Activated CD8-positive, alpha-beta T cell treated with anti-CD3 and anti-CD28 coated beads for 36 hours (primary cell): Measurements from ENCODE around the gene SUPT16H. TPM values are rescaled to one million over a fixed set of nuclear protein-coding genes. Genes with fewer than 3 reads are reported as not detected.

Experiments
- ATAC-seq: fragments of 200-7000 bp; cut with Tn5 transposase; one replicate; pipeline ENCODE4 v1.10.0; 2021; ENCODE audit warnings: mild to moderate bottlenecking, moderate library complexity
- CTCF ChIA-PET: fragments of 350-600 bp; sonication (Branson Sonifier 250); formaldehyde crosslinking; loops from one replicate; lab custom pipeline; 2021; ENCODE audit warnings: antibody characterized with exemption; lab: Charles Lee
- POLR2A ChIA-PET: fragments of 350-600 bp; sonication (Branson Sonifier 250); formaldehyde crosslinking; loops from one replicate; lab custom pipeline; 2021; ENCODE audit warnings: antibody characterized with exemption; lab: Charles Lee
- DNase-seq: peaks from one replicate; pipeline ENCODE4 v3.0.0-alpha.2; 2020
- H3K27ac Mint-ChIP-seq: one replicate; pipeline ENCODE4 v1.8.0; 2021; ENCODE audit warnings: mild to moderate bottlenecking, mixed read lengths
- H3K27me3 Mint-ChIP-seq: one replicate; pipeline ENCODE4 v1.8.0; 2021; ENCODE audit warnings: mixed read lengths
- H3K36me3 Mint-ChIP-seq: one replicate; pipeline ENCODE4 v1.8.0; 2021; ENCODE audit warnings: low read depth, mixed read lengths
- H3K4me1 Mint-ChIP-seq: one replicate; pipeline ENCODE4 v1.8.0; 2021; ENCODE audit warnings: low read depth, mixed read lengths
- H3K4me3 Mint-ChIP-seq: one replicate; pipeline ENCODE4 v1.8.0; 2021; ENCODE audit warnings: mild to moderate bottlenecking, moderate library complexity, mixed read lengths
- H3K9me3 Mint-ChIP-seq: one replicate; pipeline ENCODE4 v1.8.0; 2021; ENCODE audit warnings: mixed read lengths
- intact Hi-C: fragments of 100-400 bp; cut with micrococcal nuclease; formaldehyde crosslinking; loops from one replicate; pipeline ENCODE4 v1.10.0; 2022
- total RNA-seq, 2 experiments: library from RNA; stranded (reverse); gene quantifications; one replicate each; pipeline ENCODE4 v1.2.3, GENCODE V29; 2021
- TF ChIP-seq, protein P1 (sequence below): fragments of 200-600 bp; IDR thresholded peaks from one replicate; pipeline ENCODE4 v1.8.0; 2022; ENCODE audit warnings: antibody characterized with exemption, mild to moderate bottlenecking

SUPT16H gene
- total RNA-seq = 100 to 1,000 TPM; 171 to 173 TPM

DNA sequence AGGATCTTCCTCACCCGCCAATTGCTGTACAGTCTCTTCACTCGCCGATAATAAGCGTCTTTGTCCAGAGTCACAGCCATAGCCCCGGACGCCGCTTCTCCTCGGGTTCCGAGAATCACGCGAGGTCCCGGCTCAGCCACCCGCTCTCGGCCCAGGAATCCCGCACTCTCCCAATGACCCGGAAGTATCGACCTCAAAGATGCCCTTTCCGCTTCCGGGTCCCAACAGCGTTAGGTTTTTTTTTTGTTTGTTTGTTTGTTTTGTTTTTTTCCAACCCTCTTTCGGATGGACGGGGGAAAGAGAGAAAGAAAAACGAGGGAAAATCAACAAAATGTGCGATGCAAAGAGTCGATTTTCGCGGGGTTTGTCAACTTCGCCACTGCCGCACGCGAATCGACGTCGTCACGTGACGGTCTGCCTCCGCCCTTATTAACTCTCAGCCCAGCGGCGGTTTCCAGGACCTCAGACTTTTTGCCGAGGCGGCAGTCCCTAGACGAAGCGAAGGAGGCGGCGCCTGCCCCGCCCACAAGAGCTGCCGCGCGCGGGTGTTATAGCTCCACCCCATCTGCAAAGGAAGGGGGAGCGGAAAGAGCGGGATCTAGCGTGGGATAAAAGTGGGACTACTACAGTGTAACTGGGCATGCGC is at the start of gene SUPT16H:
SUPT16H (minus strand) TSS at position 172 of the 646 bp plus-strand sequence; CDS start at position 80, 92 bp downstream.
- H3K27me3 Mint-ChIP-seq = no peaks in the 10 kb centered on the region

DNA sequence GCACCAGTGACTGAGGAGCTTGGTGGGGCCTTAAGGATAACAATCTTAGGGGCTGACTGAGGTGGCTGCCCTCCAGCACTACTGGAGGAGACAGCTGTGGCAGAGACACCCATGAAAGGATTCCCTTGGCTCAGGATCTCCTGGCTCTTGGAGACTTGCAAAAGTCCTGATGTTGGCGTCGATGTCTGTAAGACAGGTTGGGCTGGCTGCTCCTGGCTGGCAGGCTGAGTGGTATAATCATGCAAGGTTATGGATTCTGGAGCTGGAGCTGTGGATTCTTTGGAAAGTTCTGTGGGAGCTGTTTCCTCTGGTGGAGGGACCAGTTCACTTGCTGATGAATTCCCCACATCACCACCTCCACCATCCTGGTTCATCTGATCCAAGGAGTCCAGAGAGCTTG is 47.3 kb upstream of the SUPT16H start:
- Mint-ChIP-seq H3K27ac (no peak overlapping the region), H3K4me1 (peaks cover 29% of the 10 kb centered on the region), H3K4me3 (no peak overlapping the region), H3K36me3 (peaks cover 50% of the 10 kb centered on the region), H3K27me3 (no peaks in the 10 kb centered on the region), H3K9me3 (no peaks in the 10 kb centered on the region)
- DNase-seq = no peak
- no peak for ATAC-seq
- intact Hi-C loops = no loop called here
- TF ChIP-seq, protein P1, sequence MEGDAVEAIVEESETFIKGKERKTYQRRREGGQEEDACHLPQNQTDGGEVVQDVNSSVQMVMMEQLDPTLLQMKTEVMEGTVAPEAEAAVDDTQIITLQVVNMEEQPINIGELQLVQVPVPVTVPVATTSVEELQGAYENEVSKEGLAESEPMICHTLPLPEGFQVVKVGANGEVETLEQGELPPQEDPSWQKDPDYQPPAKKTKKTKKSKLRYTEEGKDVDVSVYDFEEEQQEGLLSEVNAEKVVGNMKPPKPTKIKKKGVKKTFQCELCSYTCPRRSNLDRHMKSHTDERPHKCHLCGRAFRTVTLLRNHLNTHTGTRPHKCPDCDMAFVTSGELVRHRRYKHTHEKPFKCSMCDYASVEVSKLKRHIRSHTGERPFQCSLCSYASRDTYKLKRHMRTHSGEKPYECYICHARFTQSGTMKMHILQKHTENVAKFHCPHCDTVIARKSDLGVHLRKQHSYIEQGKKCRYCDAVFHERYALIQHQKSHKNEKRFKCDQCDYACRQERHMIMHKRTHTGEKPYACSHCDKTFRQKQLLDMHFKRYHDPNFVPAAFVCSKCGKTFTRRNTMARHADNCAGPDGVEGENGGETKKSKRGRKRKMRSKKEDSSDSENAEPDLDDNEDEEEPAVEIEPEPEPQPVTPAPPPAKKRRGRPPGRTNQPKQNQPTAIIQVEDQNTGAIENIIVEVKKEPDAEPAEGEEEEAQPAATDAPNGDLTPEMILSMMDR = no peak
- POLR2A ChIA-PET = interaction anchor here (0.9 to 1.7 kb wide), 2 partner anchors 18 to 67 kb away, joined by 4 to 8 read pairs; no protein-coding TSS in a partner anchor
- CTCF ChIA-PET = interaction anchor here (1.0 to 2.1 kb wide), 3 partner anchors 15 to 25 kb away, joined by 3 to 6 read pairs (median 6); partner anchors contain the start of gene CHD8

More for the DNA sequence above, at the start of gene SUPT16H:
- peaks cover 34% of the 10 kb centered on the region for H3K4me1 Mint-ChIP-seq
- peak within 1 kb of the TSS; percentile 99 for H3K27ac Mint-ChIP-seq
- intact Hi-C loops = loop anchor here (2.0 to 10.0 kb wide), 2 partner anchors 115 to 149 kb away; partner anchors contain the start of gene HNRNPC
- TF ChIP-seq, protein P1 = no peak
- peak; percentile 90 for ATAC-seq
- peak within 1 kb of the TSS; percentile 86 for H3K4me3 Mint-ChIP-seq
- ChIA-PET CTCF (interaction anchor here (0.8 to 2.0 kb wide), 4 partner anchors 25 to 117 kb away, joined by 3 to 6 read pairs (median 3); partner anchors contain the start of gene CHD8), POLR2A (interaction anchor here (0.8 to 2.2 kb wide), 15 partner anchors 8 to 119 kb away, joined by 3 to 10 read pairs (median 4); partner anchors contain the start of genes CHD8 and TOX4)
- H3K36me3 Mint-ChIP-seq = peaks cover 40% of the 10 kb centered on the region
- no peaks in the 10 kb centered on the region for H3K9me3 Mint-ChIP-seq
- DNase-seq = peak; percentile 98

DNA sequence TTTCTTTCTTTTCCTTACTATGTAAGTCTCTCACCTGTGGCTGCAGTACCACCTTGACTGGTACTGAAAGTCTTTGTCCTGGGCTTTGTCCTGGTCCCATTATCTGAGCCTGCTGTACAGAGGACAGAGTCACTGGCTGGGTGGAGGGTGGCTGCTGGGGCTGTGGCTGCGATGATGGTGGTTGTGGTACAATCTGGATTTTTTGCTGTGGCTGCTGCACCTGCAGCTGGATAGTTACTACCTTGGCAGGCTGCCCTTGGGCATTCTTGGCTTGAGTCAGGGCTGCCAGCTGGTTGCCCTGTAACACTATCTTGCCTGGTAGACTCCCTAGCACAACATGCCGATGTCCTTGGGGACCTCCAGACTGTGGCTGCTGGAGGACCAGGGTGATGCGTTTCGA is 45.1 kb upstream of the SUPT16H start:
- Mint-ChIP-seq H3K4me1 (peaks cover 12% of the 10 kb centered on the region), H3K9me3 (no peaks in the 10 kb centered on the region), H3K27me3 (no peaks in the 10 kb centered on the region), H3K4me3 (no peak overlapping the region), H3K36me3 (peaks cover 52% of the 10 kb centered on the region), H3K27ac (no peak overlapping the region)
- DNase-seq (no peak), ATAC-seq (no peak)
- ChIA-PET CTCF (no interaction called here), POLR2A (interaction anchor here (1.6 kb wide), 1 partner anchor 14 kb away, joined by 4 read pairs; no protein-coding TSS in a partner anchor)
- TF ChIP-seq, protein P1 = no peak
- intact Hi-C loops = no loop called here

DNA sequence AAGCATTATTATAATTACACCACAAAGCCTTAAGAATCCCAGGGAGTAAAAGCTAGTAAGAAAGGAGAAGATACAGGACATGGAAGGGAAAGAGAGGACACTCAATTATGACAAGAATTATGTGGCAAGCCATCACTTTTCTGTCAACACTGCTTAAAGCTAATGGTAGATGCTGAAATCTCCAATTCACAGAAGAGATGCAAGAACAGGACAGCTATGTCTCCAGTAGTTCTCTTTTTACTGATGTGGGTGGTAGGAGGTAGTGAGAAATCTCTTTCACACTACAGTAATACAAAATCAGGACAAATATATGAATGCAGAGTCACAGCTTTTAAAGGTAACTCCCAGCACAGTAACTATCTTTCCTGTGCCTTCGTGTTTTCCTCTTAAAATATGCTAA is 42.9 kb upstream of the SUPT16H start:
- H3K9me3 Mint-ChIP-seq = no peaks in the 10 kb centered on the region
- H3K27me3 Mint-ChIP-seq = no peaks in the 10 kb centered on the region
- no peak overlapping the region for H3K27ac Mint-ChIP-seq
- CTCF ChIA-PET = interaction anchor here (0.7 to 1.7 kb wide), 2 partner anchors 9 to 46 kb away, joined by 3 to 5 read pairs; no protein-coding TSS in a partner anchor
- DNase-seq (no peak), ATAC-seq (no peak)
- POLR2A ChIA-PET = interaction anchor here (1.4 to 1.9 kb wide), 2 partner anchors 11 to 44 kb away, joined by 5 to 7 read pairs; no protein-coding TSS in a partner anchor
- peaks cover 55% of the 10 kb centered on the region for H3K36me3 Mint-ChIP-seq
- peaks cover 2% of the 10 kb centered on the region for H3K4me1 Mint-ChIP-seq
- intact Hi-C loops = no loop called here
- TF ChIP-seq, protein P1 = no peak
- H3K4me3 Mint-ChIP-seq = no peak overlapping the region

DNA sequence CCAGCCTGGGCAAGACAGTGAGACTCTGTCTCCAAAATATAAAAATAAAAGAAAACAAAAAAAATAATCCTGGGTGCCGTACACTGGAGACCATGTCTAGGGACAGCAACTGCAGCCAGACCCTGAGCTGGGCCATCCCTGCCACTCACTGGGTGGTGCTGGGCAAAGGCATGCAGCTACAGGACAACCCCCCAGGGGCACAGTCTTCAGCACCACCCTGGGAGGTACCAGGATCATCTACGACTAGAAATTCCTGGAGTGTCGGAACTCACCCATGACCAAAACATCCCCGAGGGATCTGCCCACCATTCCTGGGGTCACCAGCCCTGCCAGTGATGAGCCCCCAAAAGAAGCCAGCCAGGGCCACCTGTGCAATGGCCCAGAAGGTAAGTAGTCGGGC is 35.7 kb upstream of the SUPT16H start:
- no peak overlapping the region for H3K4me3 Mint-ChIP-seq
- TF ChIP-seq, protein P1 = no peak
- no peak overlapping the region for H3K27ac Mint-ChIP-seq
- CTCF ChIA-PET = no interaction called here
- H3K9me3 Mint-ChIP-seq = no peaks in the 10 kb centered on the region
- H3K4me1 Mint-ChIP-seq = peaks cover 12% of the 10 kb centered on the region
- H3K36me3 Mint-ChIP-seq = peaks cover 33% of the 10 kb centered on the region
- no peaks in the 10 kb centered on the region for H3K27me3 Mint-ChIP-seq
- DNase-seq (no peak), ATAC-seq (no peak)
- intact Hi-C loops = no loop called here
- POLR2A ChIA-PET = no interaction called here
